Keratinocyte (primary cell): ENCODE data around the gene TNIP1. TPM values are rescaled to one million over a fixed set of nuclear protein-coding genes. Genes with fewer than 3 reads are reported as not detected.

Source experiments
- DNase-seq: peaks from one replicate; pipeline ENCODE4 v3.0.0-alpha.2; 2011; ENCODE audit warnings: low read depth, missing footprints, low spot score
- FAIRE-seq: peaks from 2 replicates; lab custom pipeline; 2011; peaks lifted over from hg19 to GRCh38; lab: Jason Lieb, UNC
- H2AFZ ChIP-seq: 2 replicates; pipeline ENCODE4 v1.6.0; 2012; ENCODE audit warnings: low read length, control low read depth, inconsistent platforms; ENCODE audit not compliant: control insufficient read depth
- H3K27ac ChIP-seq: 2 replicates; pipeline ENCODE4 v1.5.1; 2011; ENCODE audit warnings: low read length; ENCODE audit not compliant: control insufficient read depth, insufficient read depth
- H3K27me3 ChIP-seq: 3 replicates; pipeline ENCODE4 v1.6.0; 2011; ENCODE audit warnings: low read length; ENCODE audit not compliant: control insufficient read depth, insufficient read depth; ENCODE audit errors: extremely low read depth
- H3K36me3 ChIP-seq, 2 experiments: 2 replicates in 1 of 2; 3 replicates in 1 of 2; pipeline ENCODE4 v1.5.1; 2011; ENCODE audit warnings: low read length in 2 of 2, mild to moderate bottlenecking in 1 of 2; ENCODE audit not compliant: control insufficient read depth in 2 of 2, insufficient read depth in 2 of 2; ENCODE audit errors: extremely low read depth in 1 of 2
- H3K4me1 ChIP-seq: 3 replicates; pipeline ENCODE4 v1.5.1; 2011; ENCODE audit warnings: low read length; ENCODE audit not compliant: control insufficient read depth, insufficient read depth; ENCODE audit errors: extremely low read depth
- H3K4me2 ChIP-seq: 3 replicates; pipeline ENCODE4 v1.6.0; 2011; ENCODE audit warnings: low read depth, low read length; ENCODE audit not compliant: control insufficient read depth, insufficient read depth; ENCODE audit errors: extremely low read depth
- H3K4me3 ChIP-seq, 3 experiments: fragments of 200-600 bp in 1 of 3; sonication (generic) in 1 of 3; 2 replicates in 2 of 3; 3 replicates in 1 of 3; pipeline ENCODE4 v1.5.1; 2011 to 2016; ENCODE audit warnings: low read length in 3 of 3, mild to moderate bottlenecking in 3 of 3, control low read depth in 2 of 3, inconsistent platforms in 1 of 3, low read depth in 1 of 3, mixed read lengths in 1 of 3, mixed run types in 1 of 3, moderate library complexity in 1 of 3; ENCODE audit not compliant: control insufficient read depth in 2 of 3, insufficient read depth in 2 of 3; ENCODE audit errors: extremely low read depth in 1 of 3
- H3K79me2 ChIP-seq: 2 replicates; pipeline ENCODE4 v1.6.0; 2012; ENCODE audit warnings: low read length; ENCODE audit not compliant: control insufficient read depth, insufficient read depth
- H3K9ac ChIP-seq: 3 replicates; pipeline ENCODE4 v1.6.0; 2011; ENCODE audit warnings: low read length; ENCODE audit not compliant: control insufficient read depth, insufficient read depth; ENCODE audit errors: extremely low read depth
- H3K9me1 ChIP-seq: 3 replicates; pipeline ENCODE4 v1.6.0; 2011; ENCODE audit warnings: low read length; ENCODE audit not compliant: control insufficient read depth, insufficient read depth; ENCODE audit errors: extremely low read depth
- H3K9me3 ChIP-seq: 2 replicates; pipeline ENCODE4 v1.5.1; 2012; ENCODE audit warnings: low read depth, low read length; ENCODE audit not compliant: control insufficient read depth
- H4K20me1 ChIP-seq: 3 replicates; pipeline ENCODE4 v1.6.0; 2011; ENCODE audit warnings: low read length; ENCODE audit not compliant: control insufficient read depth, insufficient read depth; ENCODE audit errors: extremely low read depth
- EZH2 ChIP-seq: IDR thresholded peaks from one replicate; pipeline ENCODE4 v1.6.1; 2012; ENCODE audit warnings: inconsistent platforms, mild to moderate bottlenecking, low read length, moderate library complexity
- dilution Hi-C: fragments of 300-500 bp; cut with MboI; formaldehyde crosslinking; loops from one replicate; pipeline ENCODE4 v1.7.0; 2020; ENCODE audit warnings: low sequenced_read_pairs; ENCODE audit not compliant: extremely low pct_ligation_motif_present
- polyA plus RNA-seq, 5 experiments: library from polyadenylated mRNA; depleted of rRNA in 3 of 5; stranded (reverse) in 3 of 5; stranded (forward) in 1 of 5; unstranded in 1 of 5; fragments of >200 nt; gene quantifications; 1 replicate in 1 of 5; 2 replicates in 3 of 5; 3 replicates in 1 of 5; pipeline versions ENCODE4 v1.2.1 to v1.2.3, GENCODE V29; 2011 to 2012; ENCODE audit warnings: missing spikeins in 2 of 5, low read depth in 1 of 5, low replicate concordance in 1 of 5
- TF ChIP-seq, protein P1 (sequence below), 3 experiments: IDR thresholded peaks in 1 of 3; conservative IDR thresholded peaks in 1 of 3; optimal IDR thresholded peaks in 1 of 3; 2 replicates in 2 of 3; 3 replicates in 1 of 3; pipeline versions ENCODE3 to v1.5.1; 2011; ENCODE audit warnings: low read length in 3 of 3, mild to moderate bottlenecking in 3 of 3, moderate library complexity in 2 of 3, control low read depth in 1 of 3, inconsistent platforms in 1 of 3; ENCODE audit not compliant: insufficient read depth in 2 of 3; ENCODE audit errors: extremely low read depth in 1 of 3

TNIP1 gene
- polyA plus RNA-seq, 1 donor (not counting 4 experiments of a cell fraction or from before 2014, with no cell fraction given) = 47.9 TPM

DNA sequence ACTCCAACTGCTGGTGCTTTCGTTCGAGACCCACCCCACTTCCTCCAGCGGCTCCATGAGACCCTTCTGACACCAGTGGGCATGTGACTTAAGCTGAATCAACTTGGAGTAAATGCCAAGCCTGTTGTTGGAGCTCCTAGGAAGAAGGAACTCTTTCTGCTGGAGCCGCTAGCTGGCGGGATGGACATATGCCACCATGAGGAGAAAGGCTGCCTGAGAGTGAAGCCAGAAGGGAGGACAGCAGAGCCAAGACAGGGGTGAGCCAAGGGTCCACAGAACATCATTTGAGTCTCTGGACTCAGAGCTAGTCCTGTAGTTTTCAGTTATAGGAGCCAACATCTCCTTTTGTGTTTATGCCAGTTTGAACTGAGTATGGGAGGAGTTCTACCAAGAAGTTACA is 40.8 kb upstream of the TNIP1 start:
- H3K27ac ChIP-seq = no peak overlapping the region
- H3K9me1 ChIP-seq = no peaks in the 10 kb centered on the region
- DNase-seq (no peak), FAIRE-seq (no peak)
- H3K9me3 ChIP-seq = no peaks in the 10 kb centered on the region
- dilution Hi-C loops = no loop called here
- H3K9ac ChIP-seq = no peak overlapping the region
- H3K79me2 ChIP-seq = no peaks in the 10 kb centered on the region
- no peak overlapping the region for H2AFZ ChIP-seq
- no peaks in the 10 kb centered on the region for H3K36me3 ChIP-seq
- no peak overlapping the region for H3K4me2 ChIP-seq
- H3K4me1 ChIP-seq = no peaks in the 10 kb centered on the region
- H3K27me3 ChIP-seq = no peaks in the 10 kb centered on the region
- H3K4me3 ChIP-seq = no peak overlapping the region
- H4K20me1 ChIP-seq = no peaks in the 10 kb centered on the region
- TF ChIP-seq EZH2 = no peak
- TF ChIP-seq, protein P1, sequence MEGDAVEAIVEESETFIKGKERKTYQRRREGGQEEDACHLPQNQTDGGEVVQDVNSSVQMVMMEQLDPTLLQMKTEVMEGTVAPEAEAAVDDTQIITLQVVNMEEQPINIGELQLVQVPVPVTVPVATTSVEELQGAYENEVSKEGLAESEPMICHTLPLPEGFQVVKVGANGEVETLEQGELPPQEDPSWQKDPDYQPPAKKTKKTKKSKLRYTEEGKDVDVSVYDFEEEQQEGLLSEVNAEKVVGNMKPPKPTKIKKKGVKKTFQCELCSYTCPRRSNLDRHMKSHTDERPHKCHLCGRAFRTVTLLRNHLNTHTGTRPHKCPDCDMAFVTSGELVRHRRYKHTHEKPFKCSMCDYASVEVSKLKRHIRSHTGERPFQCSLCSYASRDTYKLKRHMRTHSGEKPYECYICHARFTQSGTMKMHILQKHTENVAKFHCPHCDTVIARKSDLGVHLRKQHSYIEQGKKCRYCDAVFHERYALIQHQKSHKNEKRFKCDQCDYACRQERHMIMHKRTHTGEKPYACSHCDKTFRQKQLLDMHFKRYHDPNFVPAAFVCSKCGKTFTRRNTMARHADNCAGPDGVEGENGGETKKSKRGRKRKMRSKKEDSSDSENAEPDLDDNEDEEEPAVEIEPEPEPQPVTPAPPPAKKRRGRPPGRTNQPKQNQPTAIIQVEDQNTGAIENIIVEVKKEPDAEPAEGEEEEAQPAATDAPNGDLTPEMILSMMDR (optimal IDR thresholded peaks at IDR 0.05 in 1 of 3, IDR thresholded peaks at IDR 0.05 in 1 of 3, conservative IDR thresholded peaks at IDR 0.05 in 1 of 3; ENCODE audit: extremely low read depth in 1 of 3, insufficient read depth in 2 of 3, low read length in 3 of 3) = no peak

DNA sequence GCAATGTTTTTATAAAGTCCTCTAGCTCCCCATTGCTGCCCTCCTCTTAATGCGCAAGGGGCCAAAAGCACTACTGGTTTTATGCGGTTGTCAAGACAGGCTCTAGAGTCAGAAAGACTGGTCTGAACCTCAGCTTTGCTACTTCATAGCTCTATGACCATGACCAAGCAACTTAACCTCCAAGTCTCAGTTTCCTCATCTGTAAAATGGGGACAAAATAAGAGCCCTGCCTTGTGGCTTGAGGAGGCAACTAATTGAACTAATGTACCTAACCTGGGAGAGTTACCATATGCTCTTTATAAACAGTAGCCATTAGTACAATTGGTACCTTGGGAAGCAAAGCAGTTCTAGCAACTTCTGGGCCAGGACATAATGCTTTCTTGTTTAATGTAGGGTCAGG is 40.3 kb upstream of the TNIP1 start:
- Histone ChIP-seq H3K79me2 (no peaks in the 10 kb centered on the region), H3K4me2 (no peak overlapping the region), H3K27me3 (no peaks in the 10 kb centered on the region), H3K36me3 (no peaks in the 10 kb centered on the region), H3K4me3 (no peak overlapping the region), H3K9me3 (no peaks in the 10 kb centered on the region), H3K4me1 (no peaks in the 10 kb centered on the region), H4K20me1 (no peaks in the 10 kb centered on the region), H3K9ac (no peak overlapping the region), H3K9me1 (no peaks in the 10 kb centered on the region), H2AFZ (no peak overlapping the region), H3K27ac (no peak overlapping the region)
- DNase-seq (no peak), FAIRE-seq (no peak)
- dilution Hi-C loops = no loop called here
- TF ChIP-seq EZH2 = no peak

DNA sequence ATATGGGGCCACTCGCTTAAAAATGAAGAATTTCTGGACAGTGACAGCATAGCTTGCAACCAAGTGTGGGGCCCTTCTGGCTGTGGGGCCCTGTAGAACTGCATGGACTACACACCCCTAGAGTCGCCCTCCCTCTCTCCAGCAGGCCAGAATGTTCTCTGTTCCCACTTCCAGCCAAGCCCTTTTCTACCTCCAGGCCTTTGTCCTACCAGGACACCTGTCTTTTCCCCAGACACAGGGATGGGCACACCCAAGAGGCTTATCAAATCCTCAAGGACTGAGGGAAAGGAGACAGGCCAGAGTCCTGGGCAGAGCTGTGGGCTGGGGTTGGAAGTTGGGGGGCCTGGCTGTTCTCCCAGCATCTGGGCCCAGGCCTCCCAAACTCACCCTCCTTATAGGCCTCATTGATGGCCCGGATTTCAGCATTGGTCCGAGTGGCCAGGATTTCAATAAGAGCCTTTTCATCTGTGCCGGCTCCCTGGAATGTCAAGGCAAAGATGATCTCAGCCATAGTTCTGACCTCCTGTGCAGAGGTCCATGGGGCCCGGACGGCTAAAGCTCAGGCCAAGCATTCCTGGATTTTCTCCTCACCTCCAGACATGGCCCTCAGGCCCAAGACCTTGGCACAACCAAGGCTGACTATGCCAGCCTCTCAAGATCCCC is 38.2 kb upstream of the TNIP1 start:
- Histone ChIP-seq H3K9me3 (no peaks in the 10 kb centered on the region), H2AFZ (no peak overlapping the region), H3K4me1 (no peaks in the 10 kb centered on the region), H3K79me2 (no peaks in the 10 kb centered on the region), H3K9me1 (no peaks in the 10 kb centered on the region), H4K20me1 (no peaks in the 10 kb centered on the region), H3K27me3 (no peaks in the 10 kb centered on the region), H3K4me2 (no peak overlapping the region), H3K27ac (no peak overlapping the region), H3K36me3 (no peaks in the 10 kb centered on the region), H3K4me3 (no peak overlapping the region), H3K9ac (no peak overlapping the region)
- FAIRE-seq (no peak), DNase-seq (no peak)
- dilution Hi-C loops = no loop called here
- TF ChIP-seq, protein P1 (optimal IDR thresholded peaks at IDR 0.05 in 1 of 3, IDR thresholded peaks at IDR 0.05 in 1 of 3, conservative IDR thresholded peaks at IDR 0.05 in 1 of 3; ENCODE audit: extremely low read depth in 1 of 3, insufficient read depth in 2 of 3, low read length in 3 of 3) = no peak
- no peak for TF ChIP-seq EZH2
